Panc1 (cell line): ENCODE data around the gene CHIC2. TPM values are rescaled to one million over a fixed set of nuclear protein-coding genes. Genes with fewer than 3 reads are reported as not detected.

Experiments used
- ATAC-seq: fragments of 200-7000 bp; cut with Tn5 transposase; 2 replicates; pipeline ENCODE4 v1.9.1; 2020; ENCODE audit warnings: mild to moderate bottlenecking, moderate library complexity
- BruUV-seq: library from RNA; stranded (reverse); fragments of 400-500 nt; replicated peaks from 2 replicates; lab custom pipeline; 2021; lab: Mats Ljungman, UMichigan
- CTCF ChIA-PET: fragments of 300-600 bp; sonication (Branson Sonifier 250); formaldehyde crosslinking; loops from one replicate; lab custom pipeline; 2022; ENCODE audit warnings: antibody characterized with exemption; lab: Charles Lee
- POLR2A ChIA-PET: fragments of 300-600 bp; sonication (Branson Sonifier 250); formaldehyde crosslinking; loops from one replicate; lab custom pipeline; 2022; ENCODE audit warnings: antibody characterized with exemption; lab: Charles Lee
- DNase-seq: peaks from one replicate; pipeline ENCODE4 v3.0.0-alpha.2; 2010; ENCODE audit warnings: low read depth, low spot score
- H3K27ac ChIP-seq: 2 replicates; pipeline ENCODE4 v1.5.1; 2011; ENCODE audit warnings: mild to moderate bottlenecking, low read length, inconsistent platforms
- H3K27me3 ChIP-seq: fragments of 200-500 bp; sonication (Bioruptor generic); 2 replicates; pipeline ENCODE4 v1.6.0; 2014; ENCODE audit warnings: low read length, inconsistent platforms; ENCODE audit not compliant: control insufficient read depth, insufficient read depth
- H3K36me3 ChIP-seq: fragments of 200-500 bp; sonication (Bioruptor generic); 2 replicates; pipeline ENCODE4 v1.5.1; 2014; ENCODE audit warnings: inconsistent platforms, mild to moderate bottlenecking, low read length, moderate library complexity; ENCODE audit not compliant: control insufficient read depth, insufficient read depth
- H3K4me1 ChIP-seq: 2 replicates; pipeline ENCODE4 v1.5.1; 2011; ENCODE audit warnings: inconsistent platforms, mild to moderate bottlenecking, low read length, moderate library complexity; ENCODE audit not compliant: control insufficient read depth, insufficient read depth
- H3K4me3 ChIP-seq, 2 experiments: 2 replicates each; pipeline ENCODE4 v1.5.1; 2011 to 2012; ENCODE audit warnings: low read depth in 2 of 2, low read length in 2 of 2, mild to moderate bottlenecking in 2 of 2, inconsistent platforms in 1 of 2, moderate library complexity in 1 of 2
- H3K9me3 ChIP-seq: fragments of 200-500 bp; sonication (Bioruptor generic); 2 replicates; pipeline ENCODE4 v1.5.1; 2014; ENCODE audit warnings: low read depth, mild to moderate bottlenecking, inconsistent platforms, low read length, moderate library complexity; ENCODE audit not compliant: control insufficient read depth, insufficient read depth
- POLR2AphosphoS5 ChIP-seq: IDR thresholded peaks from 2 replicates; pipeline ENCODE4 v1.6.1; 2012; ENCODE audit warnings: mild to moderate bottlenecking, low read depth, low read length, moderate library complexity
- SIN3A ChIP-seq: IDR thresholded peaks from 2 replicates; pipeline ENCODE4 v1.6.1; 2012; ENCODE audit warnings: low read depth, mild to moderate bottlenecking, low read length, moderate library complexity, borderline replicate concordance; ENCODE audit not compliant: insufficient read depth
- TCF7L2 ChIP-seq: IDR thresholded peaks from 2 replicates; pipeline ENCODE4 v1.6.1; 2011; ENCODE audit warnings: mild to moderate bottlenecking, low read depth, low read length, inconsistent platforms
- in situ Hi-C: cut with HindIII; loops from 2 replicates; pipeline ENCODE4 v1.10.0; 2016; ENCODE audit warnings: low sequenced_read_pairs, low pct_unique_long_range_greater_than_20kb
- intact Hi-C: fragments of 100-400 bp; cut with micrococcal nuclease; formaldehyde crosslinking; loops from one replicate; pipeline ENCODE4 v1.10.0; 2022; ENCODE audit not compliant: unreplicated experiment
- total RNA-seq: library from RNA; stranded (reverse); gene quantifications from one replicate; pipeline ENCODE4 v1.2.1, GENCODE V29; 2021; ENCODE audit not compliant: unreplicated experiment
- TF ChIP-seq, protein P1 (sequence below), 2 experiments: IDR thresholded peaks; 2 replicates each; pipeline ENCODE4 v1.6.1; 2011 to 2012; ENCODE audit warnings: low read depth in 2 of 2, control low read depth in 1 of 2, low read length in 1 of 2, mild to moderate bottlenecking in 1 of 2, moderate library complexity in 1 of 2; ENCODE audit not compliant: insufficient read depth in 1 of 2
- TF ChIP-seq, protein P2 (sequence below): fragments of 450-650 bp; IDR thresholded peaks from 2 replicates; pipeline ENCODE4 v1.5.1; 2017; ENCODE audit warnings: mild to moderate bottlenecking

Gene CHIC2
- total RNA-seq, 1 experiment from 2014 or later, result 10.3 TPM

DNA sequence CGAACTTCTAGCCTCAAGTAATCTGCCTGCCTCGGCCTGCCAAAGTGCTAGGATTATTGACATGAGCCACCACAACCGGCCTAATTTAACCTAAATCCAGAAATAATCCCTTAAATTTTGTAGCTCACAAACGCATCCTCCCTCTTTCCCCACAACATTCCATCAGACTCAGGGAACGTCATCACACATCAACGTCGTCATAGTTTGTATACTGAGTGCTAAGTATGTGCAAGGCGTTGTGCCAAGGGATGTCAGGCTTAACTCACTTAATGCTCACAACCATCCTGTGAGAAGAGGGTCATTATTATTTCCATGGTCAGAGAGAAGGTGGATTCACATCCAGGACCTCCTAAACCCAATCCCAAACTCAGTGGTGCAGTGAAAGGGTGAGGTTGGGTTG, 26.0 kb upstream of the CHIC2 start:
- POLR2A ChIA-PET, result no interaction called here
- no TSS peak for BruUV-seq

DNA sequence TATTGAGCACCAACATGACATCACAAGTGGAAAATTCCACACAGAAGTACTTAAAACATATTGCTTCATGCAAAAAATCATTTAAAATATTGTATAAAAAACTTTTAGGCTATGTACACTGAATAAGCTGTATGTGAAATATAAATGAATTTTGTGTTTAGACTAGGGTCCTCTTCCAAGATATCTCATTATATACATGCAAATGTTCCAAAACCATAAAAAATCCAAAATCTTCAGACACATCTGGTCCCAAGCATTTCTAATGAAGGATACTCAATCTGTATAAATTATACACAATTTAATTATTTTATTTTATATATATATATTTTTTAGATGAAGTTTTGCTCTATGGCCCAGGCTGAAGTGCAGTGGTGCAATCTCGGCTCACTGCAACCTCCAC, 25.5 kb upstream of the CHIC2 start:
- POLR2A ChIA-PET, result no interaction called here
- no peak for ATAC-seq
- CTCF ChIA-PET, result no interaction called here
- Histone ChIP-seq H3K27ac (no peak overlapping the region), H3K9me3 (no peaks in the 10 kb centered on the region), H3K36me3 (no peaks in the 10 kb centered on the region), H3K27me3 (no peaks in the 10 kb centered on the region), H3K4me1 (no peaks in the 10 kb centered on the region), H3K4me3 (no peak overlapping the region)
- TF ChIP-seq TCF7L2, result no peak
- TF ChIP-seq POLR2AphosphoS5, result no peak
- TF ChIP-seq, protein P1, sequence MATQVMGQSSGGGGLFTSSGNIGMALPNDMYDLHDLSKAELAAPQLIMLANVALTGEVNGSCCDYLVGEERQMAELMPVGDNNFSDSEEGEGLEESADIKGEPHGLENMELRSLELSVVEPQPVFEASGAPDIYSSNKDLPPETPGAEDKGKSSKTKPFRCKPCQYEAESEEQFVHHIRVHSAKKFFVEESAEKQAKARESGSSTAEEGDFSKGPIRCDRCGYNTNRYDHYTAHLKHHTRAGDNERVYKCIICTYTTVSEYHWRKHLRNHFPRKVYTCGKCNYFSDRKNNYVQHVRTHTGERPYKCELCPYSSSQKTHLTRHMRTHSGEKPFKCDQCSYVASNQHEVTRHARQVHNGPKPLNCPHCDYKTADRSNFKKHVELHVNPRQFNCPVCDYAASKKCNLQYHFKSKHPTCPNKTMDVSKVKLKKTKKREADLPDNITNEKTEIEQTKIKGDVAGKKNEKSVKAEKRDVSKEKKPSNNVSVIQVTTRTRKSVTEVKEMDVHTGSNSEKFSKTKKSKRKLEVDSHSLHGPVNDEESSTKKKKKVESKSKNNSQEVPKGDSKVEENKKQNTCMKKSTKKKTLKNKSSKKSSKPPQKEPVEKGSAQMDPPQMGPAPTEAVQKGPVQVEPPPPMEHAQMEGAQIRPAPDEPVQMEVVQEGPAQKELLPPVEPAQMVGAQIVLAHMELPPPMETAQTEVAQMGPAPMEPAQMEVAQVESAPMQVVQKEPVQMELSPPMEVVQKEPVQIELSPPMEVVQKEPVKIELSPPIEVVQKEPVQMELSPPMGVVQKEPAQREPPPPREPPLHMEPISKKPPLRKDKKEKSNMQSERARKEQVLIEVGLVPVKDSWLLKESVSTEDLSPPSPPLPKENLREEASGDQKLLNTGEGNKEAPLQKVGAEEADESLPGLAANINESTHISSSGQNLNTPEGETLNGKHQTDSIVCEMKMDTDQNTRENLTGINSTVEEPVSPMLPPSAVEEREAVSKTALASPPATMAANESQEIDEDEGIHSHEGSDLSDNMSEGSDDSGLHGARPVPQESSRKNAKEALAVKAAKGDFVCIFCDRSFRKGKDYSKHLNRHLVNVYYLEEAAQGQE (IDR thresholded peaks at IDR 0.05; ENCODE audit: insufficient read depth in 1 of 2, low read depth in 2 of 2, low read length in 1 of 2), result no peak
- no peak for TF ChIP-seq SIN3A
- TF ChIP-seq, protein P2, sequence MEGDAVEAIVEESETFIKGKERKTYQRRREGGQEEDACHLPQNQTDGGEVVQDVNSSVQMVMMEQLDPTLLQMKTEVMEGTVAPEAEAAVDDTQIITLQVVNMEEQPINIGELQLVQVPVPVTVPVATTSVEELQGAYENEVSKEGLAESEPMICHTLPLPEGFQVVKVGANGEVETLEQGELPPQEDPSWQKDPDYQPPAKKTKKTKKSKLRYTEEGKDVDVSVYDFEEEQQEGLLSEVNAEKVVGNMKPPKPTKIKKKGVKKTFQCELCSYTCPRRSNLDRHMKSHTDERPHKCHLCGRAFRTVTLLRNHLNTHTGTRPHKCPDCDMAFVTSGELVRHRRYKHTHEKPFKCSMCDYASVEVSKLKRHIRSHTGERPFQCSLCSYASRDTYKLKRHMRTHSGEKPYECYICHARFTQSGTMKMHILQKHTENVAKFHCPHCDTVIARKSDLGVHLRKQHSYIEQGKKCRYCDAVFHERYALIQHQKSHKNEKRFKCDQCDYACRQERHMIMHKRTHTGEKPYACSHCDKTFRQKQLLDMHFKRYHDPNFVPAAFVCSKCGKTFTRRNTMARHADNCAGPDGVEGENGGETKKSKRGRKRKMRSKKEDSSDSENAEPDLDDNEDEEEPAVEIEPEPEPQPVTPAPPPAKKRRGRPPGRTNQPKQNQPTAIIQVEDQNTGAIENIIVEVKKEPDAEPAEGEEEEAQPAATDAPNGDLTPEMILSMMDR, result no peak
- in situ Hi-C loops, result no loop called here
- no TSS peak for BruUV-seq
- intact Hi-C loops, result no loop called here
- no peak for DNase-seq

More for the DNA sequence above, 26.0 kb upstream of the CHIC2 start:
- ATAC-seq (no peak), DNase-seq (no peak)
- in situ Hi-C loops (no loop called here), intact Hi-C loops (no loop called here)
- Histone ChIP-seq H3K27me3 (no peaks in the 10 kb centered on the region), H3K4me3 (no peak overlapping the region), H3K9me3 (no peaks in the 10 kb centered on the region), H3K4me1 (no peaks in the 10 kb centered on the region), H3K27ac (no peak overlapping the region), H3K36me3 (no peaks in the 10 kb centered on the region)
- TF ChIP-seq, protein P2, result no peak
- TF ChIP-seq SIN3A (no peak), POLR2AphosphoS5 (no peak), TCF7L2 (no peak)
- TF ChIP-seq, protein P1 (IDR thresholded peaks at IDR 0.05; ENCODE audit: insufficient read depth in 1 of 2, low read depth in 2 of 2, low read length in 1 of 2), result no peak
- CTCF ChIA-PET, result no interaction called here
